K562 (cell line): ENCODE results near the gene CDK14. TPM values are rescaled to one million over a fixed set of nuclear protein-coding genes. Genes with fewer than 3 reads are reported as not detected.

Experiments
- ATAC-seq: fragments of 200-7000 bp; cut with Tn5 transposase; 3 replicates; pipeline ENCODE4 v1.9.1; 2020; ENCODE audit warnings: moderate library complexity
- BruUV-seq: library from RNA; stranded (reverse); fragments of 400-500 nt; replicated peaks from 2 replicates; lab custom pipeline; 2021; lab: Mats Ljungman, UMichigan
- CTCF ChIA-PET: fragments of 300-600 bp; formaldehyde crosslinking; extraction: SDS; loops from one replicate; lab custom pipeline; 2021; ENCODE audit warnings: low intra/inter-chr PET ratio; lab: Yijun Ruan, JAX
- POLR2A ChIA-PET: fragments of 300-600, 350-650 bp; sonication (Branson Sonifier 250); formaldehyde crosslinking; extraction: SDS; loops from one replicate; lab custom pipeline; 2021; ENCODE audit warnings: antibody characterized with exemption, inconsistent platforms; lab: Yijun Ruan, JAX
- DNase-seq, 4 experiments: peaks; one replicate each; pipeline versions ENCODE4 v3.0.0 to v3.0.0-alpha.2; 2011 to 2018; ENCODE audit warnings: low spot score in 3 of 4, mixed read lengths in 3 of 4; ENCODE audit errors: extremely low read depth in 1 of 4
- FAIRE-seq: peaks from 2 replicates; lab custom pipeline; 2011; peaks lifted over from hg19 to GRCh38; lab: Jason Lieb, UNC
- H2AFZ ChIP-seq: 2 replicates; pipeline ENCODE4 v1.6.0; 2011; ENCODE audit warnings: low read depth, low read length, control low read depth, inconsistent platforms
- H3K27ac ChIP-seq: fragments of 200-600 bp; 3 replicates; pipeline ENCODE4 v1.8.0; 2011; ENCODE audit warnings: low read depth, mild to moderate bottlenecking, control low read depth, inconsistent platforms, low read length, moderate library complexity, mixed read lengths; ENCODE audit errors: extremely low read depth
- H3K27me3 ChIP-seq, 2 experiments: fragments of 300-600 bp in 1 of 2; 2 replicates in 1 of 2; 3 replicates in 1 of 2; pipeline versions ENCODE4 v1.6.0 to v1.8.0; 2011; ENCODE audit warnings: inconsistent platforms in 2 of 2, low read length in 2 of 2, mild to moderate bottlenecking in 1 of 2, mixed read lengths in 1 of 2, moderate library complexity in 1 of 2; ENCODE audit not compliant: control insufficient read depth in 2 of 2, insufficient read depth in 2 of 2
- H3K36me3 ChIP-seq: fragments of 300-600 bp; 3 replicates; pipeline ENCODE4 v1.8.0; 2011; ENCODE audit warnings: mild to moderate bottlenecking, low read length, inconsistent platforms; ENCODE audit not compliant: control insufficient read depth, insufficient read depth
- H3K4me1 ChIP-seq, 2 experiments: fragments of 200-600 bp in 1 of 2; replicated peaks in 1 of 2; 2 replicates in 1 of 2; 3 replicates in 1 of 2; pipeline versions ENCODE4 v1.5.1 to v1.8.0; 2011; ENCODE audit warnings: inconsistent platforms in 2 of 2, low read length in 2 of 2, mild to moderate bottlenecking in 1 of 2, mixed read lengths in 1 of 2, moderate library complexity in 1 of 2; ENCODE audit not compliant: control insufficient read depth in 2 of 2, insufficient read depth in 2 of 2
- H3K4me2 ChIP-seq: 2 replicates; pipeline ENCODE4 v1.6.1; 2011; ENCODE audit warnings: low read length, control low read depth, inconsistent platforms, mixed read lengths; ENCODE audit not compliant: insufficient read depth
- H3K4me3 ChIP-seq: fragments of 200-600 bp; sonication (generic), shearing (Covaris generic); 2 replicates; pipeline ENCODE4 v1.5.1; 2016; ENCODE audit warnings: control low read depth, inconsistent platforms
- H3K79me2 ChIP-seq: fragments of 200-600 bp; 3 replicates; pipeline ENCODE4 v1.8.0; 2011; ENCODE audit warnings: low read length, inconsistent platforms; ENCODE audit not compliant: control insufficient read depth, insufficient read depth
- H3K9ac ChIP-seq, 2 experiments: 2 replicates each; pipeline versions ENCODE4 v1.6.0 to v1.6.1; 2011; ENCODE audit warnings: low read depth in 2 of 2, low read length in 2 of 2, control low read depth in 1 of 2, inconsistent platforms in 1 of 2, mild to moderate bottlenecking in 1 of 2, mixed read lengths in 1 of 2; ENCODE audit not compliant: insufficient read depth in 1 of 2
- H3K9me1 ChIP-seq: one replicate; pipeline ENCODE4 v1.6.0; 2011; ENCODE audit warnings: inconsistent platforms, mild to moderate bottlenecking, low read length, moderate library complexity; ENCODE audit not compliant: control insufficient read depth, insufficient read depth
- H3K9me3 ChIP-seq: replicated peaks from 2 replicates; pipeline ENCODE4 v1.5.1; 2011; ENCODE audit warnings: low read depth, low read length, inconsistent platforms; ENCODE audit not compliant: control insufficient read depth, insufficient read depth
- H4K20me1 ChIP-seq: replicated peaks from 2 replicates; pipeline ENCODE4 v1.6.1; 2011; ENCODE audit warnings: low read length, inconsistent platforms, mixed read lengths; ENCODE audit not compliant: control insufficient read depth, insufficient read depth
- ATF7 ChIP-seq: fragments of 450-650 bp; IDR thresholded peaks from 2 replicates; pipeline ENCODE4 v1.7.1; 2014; ENCODE audit warnings: mild to moderate bottlenecking, moderate library complexity
- CBFA2T3 ChIP-seq: fragments of 450-650 bp; IDR thresholded peaks from 2 replicates; pipeline ENCODE4 v1.6.1; 2017
- CEBPG ChIP-seq, 3 experiments: fragments of 200-800 bp in 1 of 3; sonication (Bioruptor generic) in 1 of 3; sonication (generic) in 1 of 3; formaldehyde crosslinking in 1 of 3; IDR thresholded peaks in 2 of 3; conservative IDR thresholded peaks in 1 of 3; 2 replicates each; pipeline versions ENCODE4 v1.6.1 to v1.8.0; 2016 to 2022; ENCODE audit warnings: missing compliant biosample characterization in 2 of 3, missing genetic modification characterization in 2 of 3, mild to moderate bottlenecking in 1 of 3, missing genetic modification reagents in 1 of 3
- CHAMP1 ChIP-seq: fragments of 450-650 bp; IDR thresholded peaks from 2 replicates; pipeline ENCODE4 v1.6.1; 2016; ENCODE audit warnings: mild to moderate bottlenecking
- CSDE1 ChIP-seq, 2 experiments: fragments of 450-650 bp; IDR thresholded peaks; 2 replicates each; pipeline ENCODE4 v1.6.1; 2016; ENCODE audit warnings: mild to moderate bottlenecking in 1 of 2
- E2F5 ChIP-seq: sonication (generic); formaldehyde crosslinking; IDR thresholded peaks from 2 replicates; pipeline ENCODE4 v1.8.0; 2022; ENCODE audit warnings: mild to moderate bottlenecking, missing genetic modification reagents
- ELF2 ChIP-seq: fragments of 250-450 bp; sonication (Bioruptor Pico); IDR thresholded peaks from 2 replicates; pipeline ENCODE4 v1.5.0; 2021; ENCODE audit warnings: mild to moderate bottlenecking
- JUNB ChIP-seq: fragments of 450-650 bp; formaldehyde crosslinking; conservative IDR thresholded peaks from 2 replicates; pipeline ENCODE4 v1.4.0; 2020; ENCODE audit warnings: mild to moderate bottlenecking
- MEF2A ChIP-seq: IDR thresholded peaks from 2 replicates; pipeline ENCODE4 v1.6.1; 2011; ENCODE audit warnings: low read depth, mild to moderate bottlenecking, low read length, moderate library complexity; ENCODE audit not compliant: control insufficient read depth
- RFX7 ChIP-seq: fragments of 250-450 bp; sonication (Bioruptor Pico); IDR thresholded peaks from 2 replicates; pipeline ENCODE4 v1.5.1; 2021; ENCODE audit warnings: mild to moderate bottlenecking
- SMARCA4 ChIP-seq: fragments of 450-650 bp; IDR thresholded peaks from 2 replicates; pipeline ENCODE4 v1.6.1; 2016
- TCF3 ChIP-seq: sonication (generic); formaldehyde crosslinking; IDR thresholded peaks from 2 replicates; pipeline ENCODE4 v1.4.0; 2020; ENCODE audit warnings: mild to moderate bottlenecking, missing genetic modification reagents
- ZFP91 ChIP-seq: sonication (generic); formaldehyde crosslinking; IDR thresholded peaks from 2 replicates; pipeline ENCODE4 v1.8.0; 2022; ENCODE audit warnings: mild to moderate bottlenecking, missing genetic modification reagents
- WGBS: fragments of 100-300 bp; shearing (Covaris generic); methylation state at CpG from one replicate; pipeline ENCODE4 v1.1.6; 2016; ENCODE audit warnings: low coverage, mixed read lengths; ENCODE audit not compliant: insufficient coverage; ENCODE audit errors: missing lambda C conversion rate; 5-methylcytosine and 5-hydroxymethylcytosine counted together
- in situ Hi-C: fragments of 300-500 bp; cut with MboI; formaldehyde crosslinking; loops from 4 replicates; pipeline ENCODE4 v1.15.0; 2018; ENCODE audit warnings: inconsistent platforms, mixed read lengths
- intact Hi-C: fragments of 100-400 bp; cut with micrococcal nuclease; formaldehyde crosslinking; loops from 2 replicates; pipeline ENCODE4 v1.14.2; 2022
- polyA plus RNA-seq, 8 experiments: library from polyadenylated mRNA; depleted of rRNA in 4 of 8; stranded (reverse) in 5 of 8; unstranded in 3 of 8; fragments of >200 nt; fragmentation: Nextera tagmentation in 2 of 8; fragmentation: Illumina TruSeq in 1 of 8; extraction: Ambion mirVana in 2 of 8; extraction: Trizol in 1 of 8; gene quantifications; 2 replicates each; pipeline versions ENCODE4 v1.2.1 to v1.2.3, GENCODE V29; 2011 to 2014; ENCODE audit warnings: inconsistent platforms in 1 of 8, missing spikeins in 1 of 8
- total RNA-seq, 7 experiments: library from RNA; depleted of rRNA in 6 of 7; stranded (reverse); fragments of >200 nt in 6 of 7; fragmentation: Illumina TruSeq in 2 of 7; extraction: Trizol in 2 of 7; gene quantifications; 2 replicates each; pipeline versions ENCODE4 v1.2.1 to v1.2.3, GENCODE V29; 2011 to 2021; ENCODE audit warnings: low replicate concordance in 1 of 7

CDK14 gene
- total and polyA plus RNA-seq, 9 of the 15 experiments (the other 6 are each of a cell fraction or from before 2014, with no cell fraction given), result 0.03 to 0.91 (median 0.16) TPM

- ATAC-seq, result no peak
- no peaks in the 10 kb centered on the region for H3K79me2 ChIP-seq
- H3K36me3 ChIP-seq, result no peaks in the 10 kb centered on the region
- BruUV-seq, result no TSS peak
- no peak overlapping the region for H3K27ac ChIP-seq
- in situ Hi-C loops, result no loop called here
- H3K9me1 ChIP-seq, result no peaks in the 10 kb centered on the region
- no peak for FAIRE-seq
- no peak overlapping the region for H3K4me2 ChIP-seq
- no peak overlapping the region for H3K4me3 ChIP-seq
- CTCF ChIA-PET, result no interaction called here
- H4K20me1 ChIP-seq, result no peaks in the 10 kb centered on the region
- H3K4me1 ChIP-seq, result no peaks in the 10 kb centered on the region
- TF ChIP-seq MEF2A (no peak), CBFA2T3 (no peak), ELF2 (CRISPR knock-in tag) (no peak), ZFP91 (CRISPR knock-in tag) (no peak)
- H3K27me3 ChIP-seq, result no peaks in the 10 kb centered on the region
- WGBS, result 2% methylated on average over 4 of the region's 4 CpGs
- H3K9ac ChIP-seq, result no peak overlapping the region
- intact Hi-C loops, result no loop called here
- POLR2A ChIA-PET, result no interaction called here
- H3K9me3 ChIP-seq, result no peaks in the 10 kb centered on the region
- DNase-seq, result no peak
- H2AFZ ChIP-seq, result no peak overlapping the region
Measured at GRCh38 chr7:90621747-90622140, 25.6 kb downstream of the CDK14 start.

GRCh38 chr7:90622670-90623069, 26.5 kb downstream of the CDK14 start:
- Histone ChIP-seq H3K4me1 (no peaks in the 10 kb centered on the region), H3K4me2 (no peak overlapping the region), H3K9me3 (no peaks in the 10 kb centered on the region), H3K9me1 (no peaks in the 10 kb centered on the region), H3K27ac (no peak overlapping the region), H3K79me2 (no peaks in the 10 kb centered on the region), H2AFZ (no peak overlapping the region), H3K4me3 (no peak overlapping the region), H4K20me1 (no peaks in the 10 kb centered on the region), H3K36me3 (no peaks in the 10 kb centered on the region), H3K27me3 (no peaks in the 10 kb centered on the region), H3K9ac (no peak overlapping the region)
- WGBS, result 0% methylated on average over 2 of the region's 2 CpGs
- POLR2A ChIA-PET, result no interaction called here
- ATAC-seq (no peak), DNase-seq (no peak), FAIRE-seq (no peak)
- intact Hi-C loops (no loop called here), in situ Hi-C loops (no loop called here)
- CTCF ChIA-PET, result no interaction called here
- no TSS peak for BruUV-seq
- TF ChIP-seq JUNB, result no peak
- no peak for TF ChIP-seq ATF7
- no peak for TF ChIP-seq CHAMP1
- TF ChIP-seq CEBPG (CRISPR knock-in tag; IDR thresholded peaks at IDR 0.05), result no peak
- TF ChIP-seq CEBPG (tag; conservative IDR thresholded peaks at IDR 0.05 in 1 of 2, IDR thresholded peaks at IDR 0.05 in 1 of 2), result no peak
- no peak for TF ChIP-seq TCF3 (CRISPR knock-in tag)
- TF ChIP-seq RFX7 (CRISPR knock-in tag), result no peak
- no peak for TF ChIP-seq CSDE1 (IDR thresholded peaks at IDR 0.05)
- TF ChIP-seq E2F5 (CRISPR knock-in tag), result no peak
- no peak for TF ChIP-seq SMARCA4
